CD4-positive, alpha-beta T cell treated with Interleukin-21 for 1 hour (primary cell): ENCODE data around the gene FAT3.

Source experiments
- DNase-seq: peaks from one replicate; pipeline ENCODE4 v3.0.0-alpha.2; 2020

The FAT3 gene

GRCh38 chr11:92227959-92228935, 3.6 kb downstream of the FAT3 start:
- DNase-seq: no peak

- DNase-seq: no peak
These were observed 12.2 kb downstream of the FAT3 start for GRCh38 chr11:92236856-92237255.

GRCh38 chr11:92240916-92241315, 16.3 kb downstream of the FAT3 start:
- DNase-seq: no peak

GRCh38 chr11:92245700-92246271, 21.2 kb downstream of the FAT3 start:
- no peak for DNase-seq

GRCh38 chr11:92246630-92247029, 22.0 kb downstream of the FAT3 start:
- DNase-seq: no peak

GRCh38 chr11:92249156-92249753, 24.6 kb downstream of the FAT3 start:
- DNase-seq: no peak

GRCh38 chr11:92251980-92252379, 27.4 kb downstream of the FAT3 start:
- DNase-seq: no peak

- DNase-seq: no peak
These were observed 28.8 kb downstream of the FAT3 start for GRCh38 chr11:92253421-92253820.

- DNase-seq: no peak
These were observed 29.3 kb downstream of the FAT3 start for GRCh38 chr11:92253945-92254344.

- no peak for DNase-seq
These were observed 32.9 kb downstream of the FAT3 start for GRCh38 chr11:92257536-92257935.

- DNase-seq: no peak
These were observed 35.2 kb downstream of the FAT3 start for GRCh38 chr11:92259861-92260260.

- no peak for DNase-seq
These were observed 39.7 kb downstream of the FAT3 start for GRCh38 chr11:92264350-92264749.

- DNase-seq: no peak
These were observed 42.2 kb downstream of the FAT3 start for GRCh38 chr11:92266806-92267205.

GRCh38 chr11:92267278-92267677, 42.7 kb downstream of the FAT3 start:
- DNase-seq: no peak

GRCh38 chr11:92267968-92268367, 43.4 kb downstream of the FAT3 start:
- DNase-seq: no peak

GRCh38 chr11:92268546-92268945, 43.9 kb downstream of the FAT3 start:
- DNase-seq: no peak

GRCh38 chr11:92269021-92269420, 44.4 kb downstream of the FAT3 start:
- DNase-seq: no peak

GRCh38 chr11:92269841-92270240, 45.2 kb downstream of the FAT3 start:
- no peak for DNase-seq

GRCh38 chr11:92272651-92273050, 48.0 kb downstream of the FAT3 start:
- DNase-seq: no peak
